GM23338 (cell line): ENCODE measurements around the gene CACNA1H. TPM values are rescaled to one million over a fixed set of nuclear protein-coding genes. Genes with fewer than 3 reads are reported as not detected.

Source experiments
- ATAC-seq: fragments of 200-7000 bp; cut with Tn5 transposase; 3 replicates; pipeline ENCODE4 v1.9.1; 2020
- DNase-seq: peaks from one replicate; pipeline ENCODE4 v3.0.0-alpha.2; 2015; ENCODE audit warnings: low spot score
- H2AFZ ChIP-seq: fragments of 200-600 bp; sonication (generic); 2 replicates; pipeline ENCODE4 v1.8.0; 2016; ENCODE audit warnings: antibody characterized with exemption, mild to moderate bottlenecking, moderate library complexity
- H3F3A ChIP-seq: fragments of 200-600 bp; sonication (generic); replicated peaks from 2 replicates; pipeline ENCODE4 v1.8.0; 2017; ENCODE audit warnings: antibody characterized with exemption, mixed run types, low read depth
- H3K27ac ChIP-seq: fragments of 200-600 bp; sonication (generic); 2 replicates; pipeline ENCODE4 v1.6.1; 2016; ENCODE audit warnings: low read depth
- H3K27me3 ChIP-seq: fragments of 200-600 bp; sonication (generic); 2 replicates; pipeline ENCODE4 v1.8.0; 2016; ENCODE audit warnings: mild to moderate bottlenecking, mixed run types, moderate library complexity; ENCODE audit not compliant: insufficient read depth
- H3K36me3 ChIP-seq: fragments of 200-600 bp; sonication (generic); 2 replicates; pipeline ENCODE4 v1.8.0; 2016; ENCODE audit warnings: mild to moderate bottlenecking; ENCODE audit not compliant: insufficient read depth
- H3K4me1 ChIP-seq: fragments of 200-600 bp; sonication (generic); 2 replicates; pipeline ENCODE4 v1.8.0; 2016; ENCODE audit warnings: mild to moderate bottlenecking, moderate library complexity; ENCODE audit not compliant: insufficient read depth
- H3K4me2 ChIP-seq: fragments of 200-600 bp; sonication (generic); 2 replicates; pipeline ENCODE4 v1.7.1; 2017; ENCODE audit warnings: mixed run types
- H3K4me3 ChIP-seq: fragments of 200-600 bp; sonication (generic); 2 replicates; pipeline ENCODE4 v1.6.1; 2016; ENCODE audit warnings: mixed run types
- H3K79me2 ChIP-seq: fragments of 200-600 bp; sonication (generic); replicated peaks from 2 replicates; pipeline ENCODE4 v1.8.0; 2017; ENCODE audit warnings: mild to moderate bottlenecking; ENCODE audit not compliant: insufficient read depth
- H3K9me2 ChIP-seq: fragments of 200-600 bp; sonication (generic); 2 replicates; pipeline ENCODE4 v1.8.0; 2017; ENCODE audit not compliant: insufficient read depth
- H4K20me1 ChIP-seq: fragments of 200-600 bp; sonication (generic); replicated peaks from 2 replicates; pipeline ENCODE4 v1.8.0; 2017; ENCODE audit warnings: mild to moderate bottlenecking; ENCODE audit not compliant: insufficient read depth
- H3K27ac Mint-ChIP-seq: 2 replicates; pipeline ENCODE4 v1.8.0; 2020; ENCODE audit warnings: inconsistent platforms, mild to moderate bottlenecking, moderate library complexity, mixed read lengths
- H3K27me3 Mint-ChIP-seq: 3 replicates; pipeline ENCODE4 v1.8.0; 2022; ENCODE audit warnings: low read depth, mild to moderate bottlenecking, moderate library complexity, mixed read lengths, inconsistent platforms; ENCODE audit not compliant: insufficient read depth, poor library complexity
- H3K36me3 Mint-ChIP-seq: 3 replicates; pipeline ENCODE4 v1.8.0; 2021; ENCODE audit warnings: low read depth, mild to moderate bottlenecking, inconsistent platforms, moderate library complexity, mixed read lengths
- H3K4me1 Mint-ChIP-seq: 3 replicates; pipeline ENCODE4 v1.8.0; 2020; ENCODE audit warnings: mild to moderate bottlenecking, inconsistent platforms, mixed read lengths
- H3K4me3 Mint-ChIP-seq: 3 replicates; pipeline ENCODE4 v1.8.0; 2021; ENCODE audit warnings: moderate library complexity, mild to moderate bottlenecking, inconsistent platforms, mixed read lengths
- H3K9me3 Mint-ChIP-seq: 3 replicates; pipeline ENCODE4 v1.8.0; 2020; ENCODE audit warnings: moderate library complexity, mild to moderate bottlenecking, inconsistent platforms, mixed read lengths
- CREB1 ChIP-seq: fragments of 250-450 bp; sonication (Bioruptor Pico); IDR thresholded peaks from 2 replicates; pipeline ENCODE4 v1.5.0; 2020; ENCODE audit warnings: low read depth, mild to moderate bottlenecking, moderate library complexity
- CTCF ChIP-seq, 2 experiments: fragments of 200-600 bp in 1 of 2; sonication (generic) in 1 of 2; conservative IDR thresholded peaks; 2 replicates each; pipeline versions ENCODE4 v1.5.1 to v1.6.1; 2016 to 2017; ENCODE audit warnings: antibody characterized with exemption in 2 of 2, low read depth in 2 of 2, mild to moderate bottlenecking in 2 of 2, moderate library complexity in 1 of 2
- ETS1 ChIP-seq: IDR thresholded peaks from 2 replicates; pipeline ENCODE4 v1.6.1; 2016; ENCODE audit warnings: antibody characterized with exemption
- EZH2 ChIP-seq: fragments of 200-600 bp; sonication (generic); IDR thresholded peaks from one replicate; pipeline ENCODE4 v1.8.0; 2017; ENCODE audit warnings: antibody characterized with exemption, mild to moderate bottlenecking, low read depth; ENCODE audit not compliant: unreplicated experiment
- EZH2phosphoT487 ChIP-seq: fragments of 200-600 bp; sonication (generic); IDR thresholded peaks from one replicate; pipeline ENCODE4 v1.8.1; 2018; ENCODE audit warnings: antibody characterized with exemption; ENCODE audit not compliant: unreplicated experiment
- JUNB ChIP-seq: IDR thresholded peaks from one replicate; pipeline ENCODE4 v1.6.1; 2016; ENCODE audit warnings: antibody characterized with exemption; ENCODE audit not compliant: unreplicated experiment
- NANOG ChIP-seq: IDR thresholded peaks from 2 replicates; pipeline ENCODE4 v1.6.1; 2016; ENCODE audit warnings: antibody characterized with exemption, borderline replicate concordance
- POLR2AphosphoS5 ChIP-seq: IDR thresholded peaks from 2 replicates; pipeline ENCODE4 v1.6.1; 2016; ENCODE audit warnings: antibody characterized with exemption, low read depth
- REST ChIP-seq: IDR thresholded peaks from one replicate; pipeline ENCODE4 v1.6.1; 2018; ENCODE audit warnings: antibody characterized with exemption; ENCODE audit not compliant: unreplicated experiment
- STAT1 ChIP-seq: IDR thresholded peaks from one replicate; pipeline ENCODE4 v1.6.1; 2016; ENCODE audit warnings: antibody characterized with exemption; ENCODE audit not compliant: unreplicated experiment
- ZNF114 ChIP-seq: fragments of 250-450 bp; sonication (Bioruptor Pico); IDR thresholded peaks from 2 replicates; pipeline ENCODE4 v1.5.0; 2020; ENCODE audit warnings: mild to moderate bottlenecking, moderate library complexity
- ZNF331 ChIP-seq: fragments of 250-450 bp; sonication (Bioruptor Pico); IDR thresholded peaks from 2 replicates; pipeline ENCODE4 v1.5.0; 2020; ENCODE audit warnings: low read depth, mild to moderate bottlenecking, moderate library complexity
- ZNF462 ChIP-seq: fragments of 250-450 bp; sonication (Bioruptor Pico); IDR thresholded peaks from 2 replicates; pipeline ENCODE4 v1.5.0; 2020; ENCODE audit warnings: mild to moderate bottlenecking, moderate library complexity
- polyA plus RNA-seq: library from polyadenylated mRNA; unstranded; fragments of >200 nt; fragmentation: Nextera tagmentation; extraction: Ambion mirVana; gene quantifications from 2 replicates; pipeline ENCODE4 v1.2.1, GENCODE V29; 2016
- total RNA-seq: library from RNA; depleted of rRNA; stranded (reverse); fragments of >200 nt; shearing (Covaris generic); gene quantifications from 2 replicates; pipeline ENCODE4 v1.2.3, GENCODE V29; 2014

The CACNA1H gene
- total and polyA plus RNA-seq, 2 experiments from 2014 or later = 3.5 to 43.3 TPM

GRCh38 chr16:1204933-1205332 lies 52.0 kb downstream of the CACNA1H start:
- Mint-ChIP-seq H3K27ac (no peak overlapping the region), H3K9me3 (no peaks in the 10 kb centered on the region), H3K27me3 (peaks cover 15% of the 10 kb centered on the region), H3K4me3 (no peak overlapping the region), H3K36me3 (peaks cover 7% of the 10 kb centered on the region; the same call in 2 of the 3 replicates), H3K4me1 (no peaks in the 10 kb centered on the region)
- Histone ChIP-seq H3K9me2 (no peaks in the 10 kb centered on the region), H3K4me3 (no peak overlapping the region), H4K20me1 (no peaks in the 10 kb centered on the region), H2AFZ (no peak overlapping the region), H3F3A (no peaks in the 10 kb centered on the region), H3K79me2 (no peaks in the 10 kb centered on the region), H3K4me2 (no peak overlapping the region), H3K27me3 (no peaks in the 10 kb centered on the region), H3K4me1 (no peaks in the 10 kb centered on the region), H3K36me3 (no peaks in the 10 kb centered on the region), H3K27ac (no peak overlapping the region)
- TF ChIP-seq CREB1 (CRISPR knock-in tag) (no peak), POLR2AphosphoS5 (no peak), ETS1 (no peak), EZH2phosphoT487 (no peak), ZNF331 (CRISPR knock-in tag) (no peak), REST (no peak), NANOG (no peak), ZNF114 (CRISPR knock-in tag) (no peak), JUNB (no peak), EZH2 (no peak), CTCF (conservative IDR thresholded peaks at IDR 0.05; ENCODE audit: low read depth in 2 of 2) (no peak), ZNF462 (CRISPR knock-in tag) (no peak), STAT1 (no peak)
- DNase-seq (no peak), ATAC-seq (no peak)
